LNCaP clone FGC (cell line): ENCODE measurements around the gene KSR2.

Experiments
- DNase-seq: peaks from one replicate; pipeline ENCODE4 v3.0.0-alpha.2; 2011; ENCODE audit warnings: low read depth
- H3K4me3 ChIP-seq: 2 replicates; pipeline ENCODE4 v1.5.1; 2011; ENCODE audit warnings: mild to moderate bottlenecking, low read depth, low read length, control low read depth
- TF ChIP-seq, protein P1 (sequence below): IDR thresholded peaks from 2 replicates; pipeline ENCODE4 v1.5.1; 2012; ENCODE audit warnings: mild to moderate bottlenecking; ENCODE audit not compliant: control insufficient read depth, insufficient read depth; ENCODE audit errors: extremely low read depth

Gene KSR2

DNA sequence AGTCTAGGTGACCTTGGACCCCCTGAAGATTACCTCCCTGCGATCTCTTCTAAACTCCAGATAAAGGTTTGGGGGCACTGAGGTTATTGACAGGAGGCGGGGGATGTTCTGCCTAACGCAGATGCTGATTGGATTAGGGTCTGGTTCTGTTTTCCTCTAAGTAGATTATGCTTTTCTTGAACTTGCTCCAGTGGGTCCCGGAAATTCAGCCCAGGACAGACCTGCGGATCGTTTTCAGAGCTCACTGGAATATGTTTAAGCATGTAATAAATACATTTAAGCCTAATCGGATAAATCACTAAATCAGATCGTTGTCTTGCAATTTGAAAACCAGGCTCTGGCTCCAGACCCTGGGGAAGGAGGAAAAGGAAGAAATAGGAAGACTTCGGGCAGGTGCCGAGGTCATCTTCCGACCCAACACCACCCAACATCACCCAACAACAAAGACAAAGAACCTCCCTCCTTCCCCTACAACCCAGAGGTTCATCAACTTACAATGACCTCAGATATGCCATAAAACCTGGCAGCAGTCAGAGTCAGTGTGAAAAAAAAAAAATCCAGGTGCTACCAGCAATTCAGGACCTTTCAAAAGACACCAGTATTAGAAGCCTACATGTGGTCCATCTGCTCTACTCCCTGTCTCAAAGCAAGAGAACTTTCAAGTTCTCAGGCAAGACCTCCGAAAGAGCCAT lies 148.4 kb downstream of the KSR2 start:
- no peak overlapping the region for H3K4me3 ChIP-seq
- TF ChIP-seq, protein P1, sequence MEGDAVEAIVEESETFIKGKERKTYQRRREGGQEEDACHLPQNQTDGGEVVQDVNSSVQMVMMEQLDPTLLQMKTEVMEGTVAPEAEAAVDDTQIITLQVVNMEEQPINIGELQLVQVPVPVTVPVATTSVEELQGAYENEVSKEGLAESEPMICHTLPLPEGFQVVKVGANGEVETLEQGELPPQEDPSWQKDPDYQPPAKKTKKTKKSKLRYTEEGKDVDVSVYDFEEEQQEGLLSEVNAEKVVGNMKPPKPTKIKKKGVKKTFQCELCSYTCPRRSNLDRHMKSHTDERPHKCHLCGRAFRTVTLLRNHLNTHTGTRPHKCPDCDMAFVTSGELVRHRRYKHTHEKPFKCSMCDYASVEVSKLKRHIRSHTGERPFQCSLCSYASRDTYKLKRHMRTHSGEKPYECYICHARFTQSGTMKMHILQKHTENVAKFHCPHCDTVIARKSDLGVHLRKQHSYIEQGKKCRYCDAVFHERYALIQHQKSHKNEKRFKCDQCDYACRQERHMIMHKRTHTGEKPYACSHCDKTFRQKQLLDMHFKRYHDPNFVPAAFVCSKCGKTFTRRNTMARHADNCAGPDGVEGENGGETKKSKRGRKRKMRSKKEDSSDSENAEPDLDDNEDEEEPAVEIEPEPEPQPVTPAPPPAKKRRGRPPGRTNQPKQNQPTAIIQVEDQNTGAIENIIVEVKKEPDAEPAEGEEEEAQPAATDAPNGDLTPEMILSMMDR, result no peak
- DNase-seq, result peak; percentile 6

DNA sequence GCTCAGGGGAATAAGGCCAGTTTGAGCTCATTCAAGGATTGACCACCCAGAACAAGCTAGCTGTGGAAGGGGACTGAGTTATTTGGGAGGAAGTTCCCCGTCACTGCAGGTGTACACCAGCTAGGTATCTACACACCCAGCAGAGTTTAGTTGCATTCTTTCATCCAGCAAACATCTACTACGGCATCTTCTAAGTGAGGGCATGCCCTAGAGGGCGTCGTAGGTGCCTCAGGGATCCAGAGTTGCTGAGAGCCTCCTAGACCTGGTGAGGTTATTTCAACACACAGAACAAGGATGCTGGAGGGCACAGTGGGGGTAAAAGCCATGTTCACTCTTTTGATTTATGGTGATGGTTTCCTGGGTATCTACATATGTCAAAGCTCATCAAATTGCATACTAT lies 149.6 kb downstream of the KSR2 start:
- DNase-seq, result no peak
- TF ChIP-seq, protein P1, result no peak
- no peak overlapping the region for H3K4me3 ChIP-seq

DNA sequence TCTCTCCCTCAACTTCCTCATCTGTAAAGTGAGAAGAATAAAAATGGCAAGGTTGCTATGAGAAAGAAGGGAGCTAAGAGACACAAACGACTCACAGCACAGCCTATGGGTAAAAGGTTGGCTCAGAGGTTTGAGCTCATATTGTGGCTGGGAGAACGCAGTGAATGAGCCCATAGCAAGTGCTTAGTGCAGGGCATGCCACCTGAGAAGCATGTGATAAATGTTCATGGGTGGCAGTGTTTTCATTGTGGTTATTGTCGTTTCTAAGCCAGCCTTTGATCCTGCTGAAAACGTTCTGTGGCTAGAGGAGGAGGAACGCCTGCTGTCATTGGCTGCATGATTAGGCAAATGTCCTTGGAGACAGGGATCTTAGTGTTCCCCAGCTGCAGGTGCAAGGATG lies 150.4 kb downstream of the KSR2 start:
- no peak overlapping the region for H3K4me3 ChIP-seq
- DNase-seq, result no peak
- TF ChIP-seq, protein P1, result no peak

DNA sequence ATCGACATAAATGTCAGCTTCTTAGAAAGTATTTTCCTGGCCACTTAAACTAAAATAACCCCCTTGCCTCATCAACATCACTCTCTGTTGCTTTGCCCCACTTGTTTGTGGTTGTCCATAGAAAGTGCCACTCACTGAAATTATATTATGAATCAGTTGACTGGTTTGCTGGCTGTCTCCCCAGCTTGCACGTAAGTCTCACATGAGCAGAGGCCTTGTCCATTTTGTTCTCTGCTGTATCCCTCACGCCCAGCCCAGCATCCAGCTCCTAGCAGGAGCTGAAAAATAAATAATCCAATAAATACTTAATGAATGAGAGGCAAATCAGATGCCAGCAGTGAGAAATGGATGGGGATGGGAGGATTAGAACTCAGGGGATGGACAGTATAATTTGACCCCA lies 159.3 kb downstream of the KSR2 start:
- H3K4me3 ChIP-seq, result no peak overlapping the region
- no peak for DNase-seq
- TF ChIP-seq, protein P1, result no peak

DNA sequence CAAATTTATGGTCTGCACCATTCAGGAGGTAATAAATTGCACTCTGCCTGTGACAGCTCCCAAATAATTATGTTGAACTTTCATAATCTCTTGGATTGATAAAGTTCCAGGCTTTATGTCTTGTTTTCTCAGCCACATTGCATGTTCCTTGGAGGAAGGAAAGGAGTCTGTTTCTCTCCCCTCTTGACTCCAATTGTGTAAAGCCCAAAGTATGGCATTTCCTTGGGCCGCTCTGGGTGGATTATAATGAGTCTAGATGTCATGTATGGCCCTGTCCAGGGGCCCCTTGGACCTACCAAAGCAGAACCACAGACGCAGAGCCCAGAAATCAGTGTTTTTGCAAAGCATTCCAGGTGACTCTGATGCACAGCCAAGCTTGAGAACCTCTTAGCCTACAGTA lies 160.8 kb downstream of the KSR2 start:
- H3K4me3 ChIP-seq, result no peak overlapping the region
- TF ChIP-seq, protein P1, result no peak
- DNase-seq, result no peak

DNA sequence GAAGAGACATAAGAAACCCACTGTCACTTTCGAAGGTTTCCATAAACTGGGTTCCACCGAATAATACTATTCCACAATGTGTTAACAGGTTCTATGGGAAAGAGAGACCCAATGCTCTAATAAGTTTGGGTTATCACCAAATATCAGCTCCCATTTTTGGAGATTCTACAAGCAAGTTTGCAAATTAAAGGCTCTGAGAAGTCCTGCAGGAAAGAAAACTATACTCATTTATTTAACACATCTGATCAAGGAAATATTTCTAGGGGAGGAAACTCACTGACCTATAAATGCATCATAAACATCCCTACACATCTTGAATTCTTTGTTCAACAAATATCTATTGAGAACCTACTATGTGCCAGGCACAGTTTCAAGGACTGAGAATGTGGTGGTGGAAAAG lies 161.4 kb downstream of the KSR2 start:
- TF ChIP-seq, protein P1, result no peak
- H3K4me3 ChIP-seq, result no peak overlapping the region
- DNase-seq, result no peak

DNA sequence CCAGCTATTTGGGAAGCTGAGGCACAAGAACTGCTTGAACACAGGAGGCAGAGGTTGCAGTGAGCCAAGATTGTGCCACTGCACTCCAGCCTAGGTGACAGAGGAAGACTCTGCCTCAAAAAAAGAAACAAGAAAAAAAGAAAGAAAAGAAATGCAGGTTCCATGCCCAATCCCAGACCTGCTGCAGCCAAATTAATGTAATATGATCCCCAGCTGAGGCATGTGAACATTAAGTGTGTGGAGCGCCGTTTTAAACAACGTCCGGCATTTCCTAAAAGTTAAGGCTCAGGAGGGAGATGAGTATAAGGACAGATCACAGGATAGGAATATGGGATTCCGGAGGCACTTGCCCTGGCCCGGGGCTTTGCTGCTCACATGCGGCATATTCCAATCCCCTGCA lies 162.9 kb downstream of the KSR2 start:
- no peak for DNase-seq
- no peak overlapping the region for H3K4me3 ChIP-seq
- TF ChIP-seq, protein P1, result no peak
